ENCODE results near the gene TTC3.

DNA sequence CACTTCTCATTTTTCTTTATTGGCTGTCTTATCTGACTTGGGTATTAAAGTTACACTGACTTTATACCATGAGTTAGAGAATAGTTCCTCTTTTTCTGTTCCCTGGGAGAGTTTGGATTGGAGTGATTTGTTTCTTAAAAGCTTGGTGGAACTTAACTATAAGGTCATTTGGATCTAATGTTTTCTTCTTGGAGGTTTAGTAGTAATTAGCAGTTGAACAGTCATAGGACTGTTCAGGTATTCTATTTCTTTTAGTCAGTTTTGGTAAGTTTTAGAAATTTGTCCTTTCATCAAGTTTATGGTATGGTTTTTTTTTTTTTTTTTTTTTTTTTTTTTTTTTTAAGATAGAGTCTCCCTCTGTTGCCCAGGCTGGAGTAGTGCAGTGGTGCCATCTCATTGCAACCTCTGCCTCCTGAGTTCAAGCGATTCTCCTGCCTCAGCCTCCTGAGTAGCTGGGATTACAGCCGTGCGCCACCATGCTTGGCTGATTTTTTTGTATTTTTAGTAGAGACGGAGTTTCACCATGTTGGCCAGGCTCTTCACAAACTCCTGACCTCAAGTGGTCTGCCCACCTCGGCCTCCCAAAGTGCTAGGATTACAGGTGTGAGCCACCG, 6.3 kb downstream of the TTC3 start:
- TF ChIP-seq EZH2phosphoT487 (IDR thresholded peaks at IDR 0.05; ENCODE audit: low read length): no peak
- TF ChIP-seq, protein P1, sequence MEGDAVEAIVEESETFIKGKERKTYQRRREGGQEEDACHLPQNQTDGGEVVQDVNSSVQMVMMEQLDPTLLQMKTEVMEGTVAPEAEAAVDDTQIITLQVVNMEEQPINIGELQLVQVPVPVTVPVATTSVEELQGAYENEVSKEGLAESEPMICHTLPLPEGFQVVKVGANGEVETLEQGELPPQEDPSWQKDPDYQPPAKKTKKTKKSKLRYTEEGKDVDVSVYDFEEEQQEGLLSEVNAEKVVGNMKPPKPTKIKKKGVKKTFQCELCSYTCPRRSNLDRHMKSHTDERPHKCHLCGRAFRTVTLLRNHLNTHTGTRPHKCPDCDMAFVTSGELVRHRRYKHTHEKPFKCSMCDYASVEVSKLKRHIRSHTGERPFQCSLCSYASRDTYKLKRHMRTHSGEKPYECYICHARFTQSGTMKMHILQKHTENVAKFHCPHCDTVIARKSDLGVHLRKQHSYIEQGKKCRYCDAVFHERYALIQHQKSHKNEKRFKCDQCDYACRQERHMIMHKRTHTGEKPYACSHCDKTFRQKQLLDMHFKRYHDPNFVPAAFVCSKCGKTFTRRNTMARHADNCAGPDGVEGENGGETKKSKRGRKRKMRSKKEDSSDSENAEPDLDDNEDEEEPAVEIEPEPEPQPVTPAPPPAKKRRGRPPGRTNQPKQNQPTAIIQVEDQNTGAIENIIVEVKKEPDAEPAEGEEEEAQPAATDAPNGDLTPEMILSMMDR (IDR thresholded peaks at IDR 0.05; ENCODE audit: low read length): peak; percentile 55

Data from MM.1S (cell line).